NCI-H146 (cell line): Measurements from ENCODE around the gene LRRC4B.
"Not testable (repeated sequence)": the region's sequence is repeated elsewhere in the genome, so short reads cannot be mapped to it uniquely, and the experiment has no call there.

Experiments used
- DNase-seq: peaks from one replicate; lab custom pipeline; 2025; lab: John Stamatoyannopoulos, UW

LRRC4B gene

GRCh38 chr19:50553134-50553703 is 15.0 kb downstream of the LRRC4B start:
- no peak for DNase-seq

GRCh38 chr19:50552540-50552939 is 15.7 kb downstream of the LRRC4B start:
- DNase-seq: no peak

- DNase-seq: no peak
Observed at GRCh38 chr19:50551715-50552187, 16.5 kb downstream of the LRRC4B start.

- DNase-seq: no peak
Observed at GRCh38 chr19:50551034-50551714, 17.1 kb downstream of the LRRC4B start.

- DNase-seq: no peak
Observed at GRCh38 chr19:50550594-50550966, 17.7 kb downstream of the LRRC4B start.

GRCh38 chr19:50549927-50550593 is 18.2 kb downstream of the LRRC4B start:
- no peak for DNase-seq

- DNase-seq: no peak
Observed at GRCh38 chr19:50549059-50549926, 18.9 kb downstream of the LRRC4B start.

- no peak for DNase-seq
Observed at GRCh38 chr19:50548191-50549058, 19.8 kb downstream of the LRRC4B start.

- DNase-seq: no peak
Observed at GRCh38 chr19:50547385-50548190, 20.6 kb downstream of the LRRC4B start.

- DNase-seq: no peak
Observed at GRCh38 chr19:50546527-50547221, 21.6 kb downstream of the LRRC4B start.

GRCh38 chr19:50542943-50543342 is 25.3 kb downstream of the LRRC4B start:
- DNase-seq: no peak

- peak; percentile 66 for DNase-seq
Observed at GRCh38 chr19:50537769-50538230, 30.4 kb downstream of the LRRC4B start.

- no peak for DNase-seq
Observed at GRCh38 chr19:50537306-50537685, 30.9 kb downstream of the LRRC4B start.

GRCh38 chr19:50536662-50537305 is 31.5 kb downstream of the LRRC4B start:
- DNase-seq: no peak

- no peak for DNase-seq
Observed at GRCh38 chr19:50535672-50536187, 32.5 kb downstream of the LRRC4B start.

GRCh38 chr19:50534478-50534877 is 33.8 kb downstream of the LRRC4B start:
- DNase-seq: no peak

- DNase-seq: no peak
Observed at GRCh38 chr19:50532952-50533351, 35.3 kb downstream of the LRRC4B start.

GRCh38 chr19:50531171-50531612 is 37.0 kb downstream of the LRRC4B start:
- peak; percentile 21 for DNase-seq

GRCh38 chr19:50528052-50528451 is 40.2 kb downstream of the LRRC4B start:
- not testable (repeated sequence) for DNase-seq
